ENCODE results near the gene DENND2C.

DNA sequence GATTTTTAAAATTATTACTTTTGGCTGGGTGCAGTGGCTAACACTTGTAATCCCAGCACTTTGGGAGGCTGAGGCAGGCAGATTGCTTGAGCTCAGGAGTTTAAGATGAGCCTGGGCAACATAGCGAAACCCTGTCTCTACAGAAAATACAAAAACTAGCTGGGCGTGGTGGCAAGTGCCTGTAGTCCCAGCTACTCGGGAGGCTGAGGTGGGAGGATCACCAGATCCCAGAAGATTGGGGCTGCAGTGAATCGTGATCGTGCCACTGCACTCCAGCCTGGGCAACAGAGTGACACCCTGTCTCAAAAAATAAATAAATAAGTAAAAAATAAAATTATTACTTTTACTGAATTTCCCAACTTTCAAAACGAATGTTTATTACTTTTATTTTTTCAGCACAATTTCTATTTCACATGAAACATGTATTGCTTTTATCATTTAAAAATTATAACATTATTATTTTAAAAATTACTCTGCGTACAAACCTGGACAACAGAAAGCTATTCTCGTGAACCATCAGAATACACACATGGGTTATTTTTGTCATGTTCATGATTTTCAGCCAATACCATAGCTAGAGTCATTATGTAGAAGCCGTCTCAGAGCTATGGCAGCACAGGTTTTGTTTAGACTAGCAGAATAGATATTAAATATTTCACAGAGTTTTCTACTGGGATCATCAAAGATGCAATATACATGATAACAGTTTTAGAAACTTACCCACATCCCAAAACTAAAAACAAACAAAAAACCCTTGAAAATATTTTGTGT is 24.9 kb upstream of the DENND2C start:
- TF ChIP-seq POLR2A (IDR thresholded peaks at IDR 0.05; ENCODE audit: low read length), result no peak
- TF ChIP-seq GATA1 (IDR thresholded peaks at IDR 0.05; ENCODE audit: low read depth, low read length), result no peak

Measured in erythroblast (primary cell).